K562 (cell line): ENCODE measurements around the gene NOSIP. TPM values are rescaled to one million over a fixed set of nuclear protein-coding genes. Genes with fewer than 3 reads are reported as not detected.

Experiments used
- ATAC-seq: fragments of 200-7000 bp; cut with Tn5 transposase; 3 replicates; pipeline ENCODE4 v1.9.1; 2020; ENCODE audit warnings: moderate library complexity
- BruUV-seq: library from RNA; stranded (reverse); fragments of 400-500 nt; replicated peaks from 2 replicates; lab custom pipeline; 2021; lab: Mats Ljungman, UMichigan
- CTCF ChIA-PET: fragments of 300-600 bp; formaldehyde crosslinking; extraction: SDS; loops from one replicate; lab custom pipeline; 2021; ENCODE audit warnings: low intra/inter-chr PET ratio; lab: Yijun Ruan, JAX
- POLR2A ChIA-PET: fragments of 300-600, 350-650 bp; sonication (Branson Sonifier 250); formaldehyde crosslinking; extraction: SDS; loops from one replicate; lab custom pipeline; 2021; ENCODE audit warnings: antibody characterized with exemption, inconsistent platforms; lab: Yijun Ruan, JAX
- DNase-seq, 4 experiments: peaks; one replicate each; pipeline versions ENCODE4 v3.0.0 to v3.0.0-alpha.2; 2011 to 2018; ENCODE audit warnings: low spot score in 3 of 4, mixed read lengths in 3 of 4; ENCODE audit errors: extremely low read depth in 1 of 4
- FAIRE-seq: peaks from 2 replicates; lab custom pipeline; 2011; peaks lifted over from hg19 to GRCh38; lab: Jason Lieb, UNC
- H2AFZ ChIP-seq: 2 replicates; pipeline ENCODE4 v1.6.0; 2011; ENCODE audit warnings: low read depth, low read length, control low read depth, inconsistent platforms
- H3K27ac ChIP-seq: fragments of 200-600 bp; 3 replicates; pipeline ENCODE4 v1.8.0; 2011; ENCODE audit warnings: low read depth, mild to moderate bottlenecking, control low read depth, inconsistent platforms, low read length, moderate library complexity, mixed read lengths; ENCODE audit errors: extremely low read depth
- H3K27me3 ChIP-seq, 2 experiments: fragments of 300-600 bp in 1 of 2; 2 replicates in 1 of 2; 3 replicates in 1 of 2; pipeline versions ENCODE4 v1.6.0 to v1.8.0; 2011; ENCODE audit warnings: inconsistent platforms in 2 of 2, low read length in 2 of 2, mild to moderate bottlenecking in 1 of 2, mixed read lengths in 1 of 2, moderate library complexity in 1 of 2; ENCODE audit not compliant: control insufficient read depth in 2 of 2, insufficient read depth in 2 of 2
- H3K36me3 ChIP-seq: fragments of 300-600 bp; 3 replicates; pipeline ENCODE4 v1.8.0; 2011; ENCODE audit warnings: mild to moderate bottlenecking, low read length, inconsistent platforms; ENCODE audit not compliant: control insufficient read depth, insufficient read depth
- H3K4me1 ChIP-seq, 2 experiments: fragments of 200-600 bp in 1 of 2; replicated peaks in 1 of 2; 2 replicates in 1 of 2; 3 replicates in 1 of 2; pipeline versions ENCODE4 v1.5.1 to v1.8.0; 2011; ENCODE audit warnings: inconsistent platforms in 2 of 2, low read length in 2 of 2, mild to moderate bottlenecking in 1 of 2, mixed read lengths in 1 of 2, moderate library complexity in 1 of 2; ENCODE audit not compliant: control insufficient read depth in 2 of 2, insufficient read depth in 2 of 2
- H3K4me2 ChIP-seq: 2 replicates; pipeline ENCODE4 v1.6.1; 2011; ENCODE audit warnings: low read length, control low read depth, inconsistent platforms, mixed read lengths; ENCODE audit not compliant: insufficient read depth
- H3K4me3 ChIP-seq: fragments of 200-600 bp; sonication (generic), shearing (Covaris generic); 2 replicates; pipeline ENCODE4 v1.5.1; 2016; ENCODE audit warnings: control low read depth, inconsistent platforms
- H3K79me2 ChIP-seq: fragments of 200-600 bp; 3 replicates; pipeline ENCODE4 v1.8.0; 2011; ENCODE audit warnings: low read length, inconsistent platforms; ENCODE audit not compliant: control insufficient read depth, insufficient read depth
- H3K9ac ChIP-seq, 2 experiments: 2 replicates each; pipeline versions ENCODE4 v1.6.0 to v1.6.1; 2011; ENCODE audit warnings: low read depth in 2 of 2, low read length in 2 of 2, control low read depth in 1 of 2, inconsistent platforms in 1 of 2, mild to moderate bottlenecking in 1 of 2, mixed read lengths in 1 of 2; ENCODE audit not compliant: insufficient read depth in 1 of 2
- H3K9me1 ChIP-seq: one replicate; pipeline ENCODE4 v1.6.0; 2011; ENCODE audit warnings: inconsistent platforms, mild to moderate bottlenecking, low read length, moderate library complexity; ENCODE audit not compliant: control insufficient read depth, insufficient read depth
- H3K9me3 ChIP-seq: replicated peaks from 2 replicates; pipeline ENCODE4 v1.5.1; 2011; ENCODE audit warnings: low read depth, low read length, inconsistent platforms; ENCODE audit not compliant: control insufficient read depth, insufficient read depth
- H4K20me1 ChIP-seq: replicated peaks from 2 replicates; pipeline ENCODE4 v1.6.1; 2011; ENCODE audit warnings: low read length, inconsistent platforms, mixed read lengths; ENCODE audit not compliant: control insufficient read depth, insufficient read depth
- DIDO1 ChIP-seq: fragments of 450-650 bp; IDR thresholded peaks from 2 replicates; pipeline ENCODE4 v1.6.1; 2016; ENCODE audit warnings: low read depth, missing biosample characterization, missing genetic modification characterization
- EWSR1 ChIP-seq: fragments of 450-650 bp; IDR thresholded peaks from 2 replicates; pipeline ENCODE4 v1.6.1; 2018; ENCODE audit warnings: borderline replicate concordance, mild to moderate bottlenecking, low read depth, moderate library complexity; ENCODE audit not compliant: partially characterized antibody
- FOXP1 ChIP-seq: sonication (generic); formaldehyde crosslinking; IDR thresholded peaks from 2 replicates; pipeline ENCODE4 v1.8.0; 2022; ENCODE audit warnings: mild to moderate bottlenecking, missing genetic modification reagents
- HLTF ChIP-seq: fragments of 450-650 bp; IDR thresholded peaks from 2 replicates; pipeline ENCODE4 v1.6.1; 2016
- NFRKB ChIP-seq: fragments of 450-650 bp; IDR thresholded peaks from 2 replicates; pipeline ENCODE4 v1.6.1; 2016; ENCODE audit warnings: low read depth
- OTX1 ChIP-seq: fragments of 450-650 bp; formaldehyde crosslinking; IDR thresholded peaks from 2 replicates; pipeline ENCODE4 v1.4.0; 2022; ENCODE audit warnings: mild to moderate bottlenecking
- POLR2A ChIP-seq: fragments of 450-650 bp; conservative IDR thresholded peaks from 2 replicates; pipeline ENCODE4 v1.6.1; 2016
- SRF ChIP-seq, 2 experiments: fragments of 250-450, 450-650 bp in 1 of 2; sonication (Bioruptor Pico) in 1 of 2; sonication (generic) in 1 of 2; formaldehyde crosslinking; IDR thresholded peaks; 2 replicates each; pipeline versions ENCODE4 v1.5.0 to v1.5.1; 2020 to 2022; ENCODE audit warnings: mild to moderate bottlenecking in 1 of 2, missing genetic modification reagents in 1 of 2
- WHSC1 ChIP-seq: IDR thresholded peaks from one replicate; pipeline ENCODE4 v1.6.1; 2012; ENCODE audit warnings: low read length, control low read depth, inconsistent platforms
- ZC3H4 ChIP-seq: sonication (generic); formaldehyde crosslinking; IDR thresholded peaks from 2 replicates; pipeline ENCODE4 v1.9.0; 2021; ENCODE audit warnings: missing genetic modification reagents, borderline replicate concordance
- ZNF644 ChIP-seq: fragments of 200-800 bp; sonication (Bioruptor generic); IDR thresholded peaks from 2 replicates; pipeline ENCODE4 v1.6.1; 2016; ENCODE audit warnings: low read depth, missing genetic modification characterization, missing compliant biosample characterization
- ZNF830 ChIP-seq: fragments of 250-450 bp; sonication (Bioruptor Pico); IDR thresholded peaks from 2 replicates; pipeline ENCODE4 v1.5.0; 2021; ENCODE audit warnings: mild to moderate bottlenecking
- WGBS: fragments of 100-300 bp; shearing (Covaris generic); methylation state at CpG from one replicate; pipeline ENCODE4 v1.1.6; 2016; ENCODE audit warnings: low coverage, mixed read lengths; ENCODE audit not compliant: insufficient coverage; ENCODE audit errors: missing lambda C conversion rate; 5-methylcytosine and 5-hydroxymethylcytosine counted together
- in situ Hi-C: fragments of 300-500 bp; cut with MboI; formaldehyde crosslinking; loops from 4 replicates; pipeline ENCODE4 v1.15.0; 2018; ENCODE audit warnings: inconsistent platforms, mixed read lengths
- intact Hi-C: fragments of 100-400 bp; cut with micrococcal nuclease; formaldehyde crosslinking; loops from 2 replicates; pipeline ENCODE4 v1.14.2; 2022
- polyA plus RNA-seq, 8 experiments: library from polyadenylated mRNA; depleted of rRNA in 4 of 8; stranded (reverse) in 5 of 8; unstranded in 3 of 8; fragments of >200 nt; fragmentation: Nextera tagmentation in 2 of 8; fragmentation: Illumina TruSeq in 1 of 8; extraction: Ambion mirVana in 2 of 8; extraction: Trizol in 1 of 8; gene quantifications; 2 replicates each; pipeline versions ENCODE4 v1.2.1 to v1.2.3, GENCODE V29; 2011 to 2014; ENCODE audit warnings: inconsistent platforms in 1 of 8, missing spikeins in 1 of 8
- total RNA-seq, 7 experiments: library from RNA; depleted of rRNA in 6 of 7; stranded (reverse); fragments of >200 nt in 6 of 7; fragmentation: Illumina TruSeq in 2 of 7; extraction: Trizol in 2 of 7; gene quantifications; 2 replicates each; pipeline versions ENCODE4 v1.2.1 to v1.2.3, GENCODE V29; 2011 to 2021; ENCODE audit warnings: low replicate concordance in 1 of 7
- TF ChIP-seq, protein P1 (sequence below): sonication (generic); formaldehyde crosslinking; IDR thresholded peaks from 2 replicates; pipeline ENCODE4 v1.8.1; 2023; ENCODE audit warnings: mild to moderate bottlenecking, missing genetic modification reagents, moderate library complexity
- TF ChIP-seq, protein P2 (sequence below): fragments of 250-450 bp; sonication (Bioruptor Pico); IDR thresholded peaks from 2 replicates; pipeline ENCODE4 v1.8.0; 2022; ENCODE audit warnings: inconsistent platforms
- TF ChIP-seq, protein P3 (sequence below), 2 experiments: fragments of 450-650 bp; conservative IDR thresholded peaks; 2 replicates each; pipeline ENCODE4 v1.6.1; 2017; ENCODE audit warnings: mild to moderate bottlenecking in 2 of 2, moderate library complexity in 2 of 2
- TF ChIP-seq, protein P4 (sequence below): IDR thresholded peaks from 2 replicates; pipeline ENCODE4 v1.6.1; 2016; ENCODE audit warnings: missing genetic modification characterization, missing compliant biosample characterization

The NOSIP gene
- total and polyA plus RNA-seq, 9 of the 15 experiments (the other 6 are each of a cell fraction or from before 2014, with no cell fraction given) = 14.4 to 153 (median 79.9) TPM

DNA sequence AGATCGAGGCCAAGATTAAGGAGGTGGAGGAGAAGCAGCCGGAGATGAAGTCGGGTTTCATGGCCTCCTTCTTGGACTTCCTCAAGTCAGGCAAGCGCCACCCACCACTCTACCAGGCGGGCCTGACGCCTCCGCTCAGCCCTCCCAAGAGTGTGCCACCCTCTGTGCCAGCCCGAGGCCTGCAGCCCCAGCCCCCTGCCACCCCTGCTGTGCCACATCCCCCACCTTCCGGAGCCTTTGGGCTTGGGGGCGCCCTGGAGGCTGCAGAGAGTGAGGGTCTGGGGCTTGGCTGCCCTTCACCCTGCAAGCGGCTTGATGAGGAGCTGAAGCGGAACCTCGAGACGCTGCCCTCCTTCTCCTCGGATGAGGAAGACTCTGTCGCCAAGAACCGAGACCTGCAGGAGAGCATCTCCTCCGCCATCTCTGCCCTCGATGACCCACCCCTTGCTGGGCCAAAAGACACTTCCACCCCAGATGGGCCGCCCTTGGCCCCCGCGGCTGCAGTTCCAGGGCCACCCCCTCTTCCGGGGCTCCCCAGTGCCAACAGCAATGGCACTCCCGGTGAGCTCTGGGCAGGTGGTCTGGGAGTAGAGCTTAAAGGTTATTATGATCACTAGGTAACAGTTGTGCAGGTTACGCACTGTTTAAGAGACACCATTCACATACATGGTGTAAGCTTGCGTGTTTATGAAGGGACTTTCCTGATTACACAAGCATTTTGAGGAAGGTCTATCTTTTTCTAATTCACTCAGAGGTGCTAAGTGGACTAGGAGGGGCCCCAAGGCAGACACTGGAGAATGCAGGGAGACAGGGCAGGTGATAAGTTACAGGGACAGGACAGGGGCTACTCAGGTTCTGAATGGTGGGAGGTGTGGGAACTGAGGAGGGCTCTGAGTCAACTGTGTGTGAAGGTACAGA lies 19.3 kb upstream of the NOSIP start:
- no peak for TF ChIP-seq NFRKB
- TF ChIP-seq, protein P1, sequence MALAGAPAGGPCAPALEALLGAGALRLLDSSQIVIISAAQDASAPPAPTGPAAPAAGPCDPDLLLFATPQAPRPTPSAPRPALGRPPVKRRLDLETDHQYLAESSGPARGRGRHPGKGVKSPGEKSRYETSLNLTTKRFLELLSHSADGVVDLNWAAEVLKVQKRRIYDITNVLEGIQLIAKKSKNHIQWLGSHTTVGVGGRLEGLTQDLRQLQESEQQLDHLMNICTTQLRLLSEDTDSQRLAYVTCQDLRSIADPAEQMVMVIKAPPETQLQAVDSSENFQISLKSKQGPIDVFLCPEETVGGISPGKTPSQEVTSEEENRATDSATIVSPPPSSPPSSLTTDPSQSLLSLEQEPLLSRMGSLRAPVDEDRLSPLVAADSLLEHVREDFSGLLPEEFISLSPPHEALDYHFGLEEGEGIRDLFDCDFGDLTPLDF = no peak
- TF ChIP-seq ZC3H4 = no peak
- no peak for TF ChIP-seq ZNF644
- TF ChIP-seq WHSC1 = no peak
- TF ChIP-seq POLR2A = no peak
- no peak for TF ChIP-seq EWSR1
- no peak for TF ChIP-seq OTX1 (CRISPR knock-in tag)
- TF ChIP-seq FOXP1 (CRISPR knock-in tag) = no peak
- TF ChIP-seq HLTF = no peak
- no peak for TF ChIP-seq DIDO1 (tag)
- TF ChIP-seq ZNF830 (CRISPR knock-in tag) = no peak
- TF ChIP-seq, protein P2, sequence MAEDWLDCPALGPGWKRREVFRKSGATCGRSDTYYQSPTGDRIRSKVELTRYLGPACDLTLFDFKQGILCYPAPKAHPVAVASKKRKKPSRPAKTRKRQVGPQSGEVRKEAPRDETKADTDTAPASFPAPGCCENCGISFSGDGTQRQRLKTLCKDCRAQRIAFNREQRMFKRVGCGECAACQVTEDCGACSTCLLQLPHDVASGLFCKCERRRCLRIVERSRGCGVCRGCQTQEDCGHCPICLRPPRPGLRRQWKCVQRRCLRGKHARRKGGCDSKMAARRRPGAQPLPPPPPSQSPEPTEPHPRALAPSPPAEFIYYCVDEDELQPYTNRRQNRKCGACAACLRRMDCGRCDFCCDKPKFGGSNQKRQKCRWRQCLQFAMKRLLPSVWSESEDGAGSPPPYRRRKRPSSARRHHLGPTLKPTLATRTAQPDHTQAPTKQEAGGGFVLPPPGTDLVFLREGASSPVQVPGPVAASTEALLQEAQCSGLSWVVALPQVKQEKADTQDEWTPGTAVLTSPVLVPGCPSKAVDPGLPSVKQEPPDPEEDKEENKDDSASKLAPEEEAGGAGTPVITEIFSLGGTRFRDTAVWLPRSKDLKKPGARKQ (CRISPR knock-in tag) = no peak
- TF ChIP-seq, protein P3, sequence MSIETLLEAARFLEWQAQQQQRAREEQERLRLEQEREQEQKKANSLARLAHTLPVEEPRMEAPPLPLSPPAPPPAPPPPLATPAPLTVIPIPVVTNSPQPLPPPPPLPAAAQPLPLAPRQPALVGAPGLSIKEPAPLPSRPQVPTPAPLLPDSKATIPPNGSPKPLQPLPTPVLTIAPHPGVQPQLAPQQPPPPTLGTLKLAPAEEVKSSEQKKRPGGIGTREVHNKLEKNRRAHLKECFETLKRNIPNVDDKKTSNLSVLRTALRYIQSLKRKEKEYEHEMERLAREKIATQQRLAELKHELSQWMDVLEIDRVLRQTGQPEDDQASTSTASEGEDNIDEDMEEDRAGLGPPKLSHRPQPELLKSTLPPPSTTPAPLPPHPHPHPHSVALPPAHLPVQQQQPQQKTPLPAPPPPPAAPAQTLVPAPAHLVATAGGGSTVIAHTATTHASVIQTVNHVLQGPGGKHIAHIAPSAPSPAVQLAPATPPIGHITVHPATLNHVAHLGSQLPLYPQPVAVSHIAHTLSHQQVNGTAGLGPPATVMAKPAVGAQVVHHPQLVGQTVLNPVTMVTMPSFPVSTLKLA (conservative IDR thresholded peaks at IDR 0.05) = no peak
- TF ChIP-seq, protein P4, sequence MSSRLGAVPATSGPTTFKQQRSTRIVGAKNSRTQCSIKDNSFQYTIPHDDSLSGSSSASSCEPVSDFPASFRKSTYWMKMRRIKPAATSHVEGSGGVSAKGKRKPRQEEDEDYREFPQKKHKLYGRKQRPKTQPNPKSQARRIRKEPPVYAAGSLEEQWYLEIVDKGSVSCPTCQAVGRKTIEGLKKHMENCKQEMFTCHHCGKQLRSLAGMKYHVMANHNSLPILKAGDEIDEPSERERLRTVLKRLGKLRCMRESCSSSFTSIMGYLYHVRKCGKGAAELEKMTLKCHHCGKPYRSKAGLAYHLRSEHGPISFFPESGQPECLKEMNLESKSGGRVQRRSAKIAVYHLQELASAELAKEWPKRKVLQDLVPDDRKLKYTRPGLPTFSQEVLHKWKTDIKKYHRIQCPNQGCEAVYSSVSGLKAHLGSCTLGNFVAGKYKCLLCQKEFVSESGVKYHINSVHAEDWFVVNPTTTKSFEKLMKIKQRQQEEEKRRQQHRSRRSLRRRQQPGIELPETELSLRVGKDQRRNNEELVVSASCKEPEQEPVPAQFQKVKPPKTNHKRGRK = no peak
- no peak for TF ChIP-seq SRF (CRISPR knock-in tag; IDR thresholded peaks at IDR 0.05)
- ATAC-seq = no peak
- peaks cover 88% of the 10 kb centered on the region for H3K36me3 ChIP-seq
- no peak overlapping the region for H3K27ac ChIP-seq
- no peak overlapping the region for H2AFZ ChIP-seq
- H3K4me3 ChIP-seq = no peak overlapping the region
- POLR2A ChIA-PET = interaction anchor here (1.0 kb wide), 1 partner anchor 9 kb away, joined by 3 read pairs; no protein-coding TSS in a partner anchor
- 0 out of 2 replicates have a peak, but pooled peaks cover 5% of the 10 kb centered on the region for H4K20me1 ChIP-seq
- peaks cover 0 to 24% of the 10 kb centered on the region in 2 experiments; a peak in 2 of 5 replicates for H3K4me1 ChIP-seq
- H3K9ac ChIP-seq = peak overlapping the region in 1 of 2 experiments; percentile 58; a peak in 2 of 4 replicates
- H3K27me3 ChIP-seq = no peaks in the 10 kb centered on the region
- H3K9me1 ChIP-seq = no peaks in the 10 kb centered on the region
- no peak for DNase-seq
- no peak overlapping the region for H3K4me2 ChIP-seq
- CTCF ChIA-PET = no interaction called here
- in situ Hi-C loops (no loop called here), intact Hi-C loops (no loop called here)
- H3K9me3 ChIP-seq = no peaks in the 10 kb centered on the region
- FAIRE-seq = no peak
- peaks cover 10% of the 10 kb centered on the region; the same call in 2 of the 3 replicates for H3K79me2 ChIP-seq
- BruUV-seq = no TSS peak
- 94% methylated on average over 15 of the region's 26 CpGs for WGBS
